Measurements from ENCODE around the gene CBLL1. TPM values are rescaled to one million over a fixed set of nuclear protein-coding genes. Genes with fewer than 3 reads are reported as not detected.

The CBLL1 gene
- total and polyA plus RNA-seq, 10 of the 15 experiments (the other 5 are each of a cell fraction or from before 2014, with no cell fraction given), result 7.2 to 40.1 (median 23.4) TPM

DNA sequence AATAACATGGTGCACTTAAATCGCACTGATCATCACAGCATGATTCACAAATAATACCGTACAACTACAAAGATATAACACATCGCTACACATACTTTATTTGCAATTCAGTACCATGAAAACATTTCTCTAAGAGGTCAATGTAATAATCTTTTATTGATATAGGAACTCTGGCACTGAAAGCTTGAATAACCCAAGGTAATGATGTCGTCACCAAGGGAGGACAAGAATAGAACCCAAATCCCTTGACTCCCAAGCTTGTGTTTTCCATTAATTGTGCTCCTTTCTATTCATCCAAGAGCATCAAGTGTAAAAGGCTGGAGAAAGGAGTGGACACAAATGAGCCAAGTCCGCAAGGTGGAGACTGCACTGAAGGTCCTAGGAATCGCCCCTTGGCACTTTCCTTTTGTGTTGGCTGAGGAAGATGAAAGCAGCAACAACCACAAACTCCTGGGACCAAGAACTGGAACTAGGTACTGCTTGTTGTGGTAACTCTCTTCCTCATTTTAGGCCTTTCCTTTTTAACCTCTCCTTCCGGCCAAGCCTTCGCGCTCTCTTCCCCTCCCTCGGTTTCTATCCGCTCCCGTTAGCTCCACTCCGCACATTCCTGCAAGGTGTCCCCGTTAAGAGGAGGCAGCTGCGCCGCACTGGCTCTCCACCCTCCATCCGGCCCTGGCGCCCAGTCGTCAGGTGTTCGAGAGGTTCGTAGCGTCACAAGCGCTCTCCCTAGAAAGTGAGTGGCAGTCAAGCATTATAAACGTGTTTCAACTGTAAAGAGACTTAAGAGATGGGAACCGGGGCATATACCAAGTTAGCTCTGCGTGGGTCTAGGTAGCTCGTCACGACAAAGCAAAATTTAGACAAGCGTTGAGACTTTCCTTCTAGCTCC lies 1.0 kb upstream of the CBLL1 start (continued):
- TF ChIP-seq, protein P1, sequence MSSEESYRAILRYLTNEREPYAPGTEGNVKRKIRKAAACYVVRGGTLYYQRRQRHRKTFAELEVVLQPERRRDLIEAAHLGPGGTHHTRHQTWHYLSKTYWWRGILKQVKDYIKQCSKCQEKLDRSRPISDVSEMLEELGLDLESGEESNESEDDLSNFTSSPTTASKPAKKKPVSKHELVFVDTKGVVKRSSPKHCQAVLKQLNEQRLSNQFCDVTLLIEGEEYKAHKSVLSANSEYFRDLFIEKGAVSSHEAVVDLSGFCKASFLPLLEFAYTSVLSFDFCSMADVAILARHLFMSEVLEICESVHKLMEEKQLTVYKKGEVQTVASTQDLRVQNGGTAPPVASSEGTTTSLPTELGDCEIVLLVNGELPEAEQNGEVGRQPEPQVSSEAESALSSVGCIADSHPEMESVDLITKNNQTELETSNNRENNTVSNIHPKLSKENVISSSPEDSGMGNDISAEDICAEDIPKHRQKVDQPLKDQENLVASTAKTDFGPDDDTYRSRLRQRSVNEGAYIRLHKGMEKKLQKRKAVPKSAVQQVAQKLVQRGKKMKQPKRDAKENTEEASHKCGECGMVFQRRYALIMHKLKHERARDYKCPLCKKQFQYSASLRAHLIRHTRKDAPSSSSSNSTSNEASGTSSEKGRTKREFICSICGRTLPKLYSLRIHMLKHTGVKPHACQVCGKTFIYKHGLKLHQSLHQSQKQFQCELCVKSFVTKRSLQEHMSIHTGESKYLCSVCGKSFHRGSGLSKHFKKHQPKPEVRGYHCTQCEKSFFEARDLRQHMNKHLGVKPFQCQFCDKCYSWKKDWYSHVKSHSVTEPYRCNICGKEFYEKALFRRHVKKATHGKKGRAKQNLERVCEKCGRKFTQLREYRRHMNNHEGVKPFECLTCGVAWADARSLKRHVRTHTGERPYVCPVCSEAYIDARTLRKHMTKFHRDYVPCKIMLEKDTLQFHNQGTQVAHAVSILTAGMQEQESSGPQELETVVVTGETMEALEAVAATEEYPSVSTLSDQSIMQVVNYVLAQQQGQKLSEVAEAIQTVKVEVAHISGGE (CRISPR knock-in tag; IDR thresholded peaks at IDR 0.05), result no peak
- TF ChIP-seq BCL11A (IDR thresholded peaks at IDR 0.05; ENCODE audit: low read depth, low read length) (peak; percentile 76), MTA3 (IDR thresholded peaks at IDR 0.05; ENCODE audit: borderline replicate concordance, low read length) (no peak; the same call in 1 of the 2 replicates), MYC (IDR thresholded peaks at IDR 0.05; ENCODE audit: insufficient read depth, insufficient read length, insufficient replicate concordance, low read length, severe bottlenecking) (no peak), TCF7 (IDR thresholded peaks at IDR 0.05; ENCODE audit: borderline replicate concordance) (peak; percentile 85), RFX5 (IDR thresholded peaks at IDR 0.05; ENCODE audit: low read depth, low read length) (no peak), ETV6 (conservative IDR thresholded peaks at IDR 0.05 in 1 of 2, IDR thresholded peaks at IDR 0.05 in 1 of 2; ENCODE audit: borderline replicate concordance in 1 of 2, low read depth in 1 of 2) (peak in 1 of 2 experiments; percentile 85; a peak in 2 of 4 replicates), BACH1 (IDR thresholded peaks at IDR 0.05; ENCODE audit: borderline replicate concordance) (no peak; the same call in 1 of the 2 replicates), SMARCA5 (IDR thresholded peaks at IDR 0.05) (0 out of 2 replicates have a peak, but pooled peaks have one; percentile 28), SRF (IDR thresholded peaks at IDR 0.05; ENCODE audit: low read depth in 2 of 2, low read length in 2 of 2) (no peak)
- TF ChIP-seq, protein P2, sequence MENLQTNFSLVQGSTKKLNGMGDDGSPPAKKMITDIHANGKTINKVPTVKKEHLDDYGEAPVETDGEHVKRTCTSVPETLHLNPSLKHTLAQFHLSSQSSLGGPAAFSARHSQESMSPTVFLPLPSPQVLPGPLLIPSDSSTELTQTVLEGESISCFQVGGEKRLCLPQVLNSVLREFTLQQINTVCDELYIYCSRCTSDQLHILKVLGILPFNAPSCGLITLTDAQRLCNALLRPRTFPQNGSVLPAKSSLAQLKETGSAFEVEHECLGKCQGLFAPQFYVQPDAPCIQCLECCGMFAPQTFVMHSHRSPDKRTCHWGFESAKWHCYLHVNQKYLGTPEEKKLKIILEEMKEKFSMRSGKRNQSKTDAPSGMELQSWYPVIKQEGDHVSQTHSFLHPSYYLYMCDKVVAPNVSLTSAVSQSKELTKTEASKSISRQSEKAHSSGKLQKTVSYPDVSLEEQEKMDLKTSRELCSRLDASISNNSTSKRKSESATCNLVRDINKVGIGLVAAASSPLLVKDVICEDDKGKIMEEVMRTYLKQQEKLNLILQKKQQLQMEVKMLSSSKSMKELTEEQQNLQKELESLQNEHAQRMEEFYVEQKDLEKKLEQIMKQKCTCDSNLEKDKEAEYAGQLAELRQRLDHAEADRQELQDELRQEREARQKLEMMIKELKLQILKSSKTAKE (IDR thresholded peaks at IDR 0.05; ENCODE audit: low read depth, poor library complexity, severe bottlenecking), result peak; percentile 68
- TF ChIP-seq, protein P3, sequence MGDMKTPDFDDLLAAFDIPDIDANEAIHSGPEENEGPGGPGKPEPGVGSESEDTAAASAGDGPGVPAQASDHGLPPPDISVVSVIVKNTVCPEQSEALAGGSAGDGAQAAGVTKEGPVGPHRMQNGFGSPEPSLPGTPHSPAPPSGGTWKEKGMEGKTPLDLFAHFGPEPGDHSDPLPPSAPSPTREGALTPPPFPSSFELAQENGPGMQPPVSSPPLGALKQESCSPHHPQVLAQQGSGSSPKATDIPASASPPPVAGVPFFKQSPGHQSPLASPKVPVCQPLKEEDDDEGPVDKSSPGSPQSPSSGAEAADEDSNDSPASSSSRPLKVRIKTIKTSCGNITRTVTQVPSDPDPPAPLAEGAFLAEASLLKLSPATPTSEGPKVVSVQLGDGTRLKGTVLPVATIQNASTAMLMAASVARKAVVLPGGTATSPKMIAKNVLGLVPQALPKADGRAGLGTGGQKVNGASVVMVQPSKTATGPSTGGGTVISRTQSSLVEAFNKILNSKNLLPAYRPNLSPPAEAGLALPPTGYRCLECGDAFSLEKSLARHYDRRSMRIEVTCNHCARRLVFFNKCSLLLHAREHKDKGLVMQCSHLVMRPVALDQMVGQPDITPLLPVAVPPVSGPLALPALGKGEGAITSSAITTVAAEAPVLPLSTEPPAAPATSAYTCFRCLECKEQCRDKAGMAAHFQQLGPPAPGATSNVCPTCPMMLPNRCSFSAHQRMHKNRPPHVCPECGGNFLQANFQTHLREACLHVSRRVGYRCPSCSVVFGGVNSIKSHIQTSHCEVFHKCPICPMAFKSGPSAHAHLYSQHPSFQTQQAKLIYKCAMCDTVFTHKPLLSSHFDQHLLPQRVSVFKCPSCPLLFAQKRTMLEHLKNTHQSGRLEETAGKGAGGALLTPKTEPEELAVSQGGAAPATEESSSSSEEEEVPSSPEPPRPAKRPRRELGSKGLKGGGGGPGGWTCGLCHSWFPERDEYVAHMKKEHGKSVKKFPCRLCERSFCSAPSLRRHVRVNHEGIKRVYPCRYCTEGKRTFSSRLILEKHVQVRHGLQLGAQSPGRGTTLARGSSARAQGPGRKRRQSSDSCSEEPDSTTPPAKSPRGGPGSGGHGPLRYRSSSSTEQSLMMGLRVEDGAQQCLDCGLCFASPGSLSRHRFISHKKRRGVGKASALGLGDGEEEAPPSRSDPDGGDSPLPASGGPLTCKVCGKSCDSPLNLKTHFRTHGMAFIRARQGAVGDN (IDR thresholded peaks at IDR 0.05), result peak; percentile 43
- TF ChIP-seq, protein P4, sequence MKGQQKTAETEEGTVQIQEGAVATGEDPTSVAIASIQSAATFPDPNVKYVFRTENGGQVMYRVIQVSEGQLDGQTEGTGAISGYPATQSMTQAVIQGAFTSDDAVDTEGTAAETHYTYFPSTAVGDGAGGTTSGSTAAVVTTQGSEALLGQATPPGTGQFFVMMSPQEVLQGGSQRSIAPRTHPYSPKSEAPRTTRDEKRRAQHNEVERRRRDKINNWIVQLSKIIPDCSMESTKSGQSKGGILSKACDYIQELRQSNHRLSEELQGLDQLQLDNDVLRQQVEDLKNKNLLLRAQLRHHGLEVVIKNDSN (IDR thresholded peaks at IDR 0.05; ENCODE audit: borderline replicate concordance, extremely low read length, insufficient read depth, low read depth, low read length), result no peak
- TF ChIP-seq, protein P5, sequence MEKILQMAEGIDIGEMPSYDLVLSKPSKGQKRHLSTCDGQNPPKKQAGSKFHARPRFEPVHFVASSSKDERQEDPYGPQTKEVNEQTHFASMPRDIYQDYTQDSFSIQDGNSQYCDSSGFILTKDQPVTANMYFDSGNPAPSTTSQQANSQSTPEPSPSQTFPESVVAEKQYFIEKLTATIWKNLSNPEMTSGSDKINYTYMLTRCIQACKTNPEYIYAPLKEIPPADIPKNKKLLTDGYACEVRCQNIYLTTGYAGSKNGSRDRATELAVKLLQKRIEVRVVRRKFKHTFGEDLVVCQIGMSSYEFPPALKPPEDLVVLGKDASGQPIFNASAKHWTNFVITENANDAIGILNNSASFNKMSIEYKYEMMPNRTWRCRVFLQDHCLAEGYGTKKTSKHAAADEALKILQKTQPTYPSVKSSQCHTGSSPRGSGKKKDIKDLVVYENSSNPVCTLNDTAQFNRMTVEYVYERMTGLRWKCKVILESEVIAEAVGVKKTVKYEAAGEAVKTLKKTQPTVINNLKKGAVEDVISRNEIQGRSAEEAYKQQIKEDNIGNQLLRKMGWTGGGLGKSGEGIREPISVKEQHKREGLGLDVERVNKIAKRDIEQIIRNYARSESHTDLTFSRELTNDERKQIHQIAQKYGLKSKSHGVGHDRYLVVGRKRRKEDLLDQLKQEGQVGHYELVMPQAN (conservative IDR thresholded peaks at IDR 0.05), result peak; percentile 39; the same call in 1 of the 2 replicates
